ENCODE data around the gene MACROD2. TPM values are rescaled to one million over a fixed set of nuclear protein-coding genes. Genes with fewer than 3 reads are reported as not detected.

The MACROD2 gene
- total and polyA plus RNA-seq, 2 donors (not counting 1 experiment from before 2014, with no cell fraction given), result 5.3 to 6.7 TPM

DNA sequence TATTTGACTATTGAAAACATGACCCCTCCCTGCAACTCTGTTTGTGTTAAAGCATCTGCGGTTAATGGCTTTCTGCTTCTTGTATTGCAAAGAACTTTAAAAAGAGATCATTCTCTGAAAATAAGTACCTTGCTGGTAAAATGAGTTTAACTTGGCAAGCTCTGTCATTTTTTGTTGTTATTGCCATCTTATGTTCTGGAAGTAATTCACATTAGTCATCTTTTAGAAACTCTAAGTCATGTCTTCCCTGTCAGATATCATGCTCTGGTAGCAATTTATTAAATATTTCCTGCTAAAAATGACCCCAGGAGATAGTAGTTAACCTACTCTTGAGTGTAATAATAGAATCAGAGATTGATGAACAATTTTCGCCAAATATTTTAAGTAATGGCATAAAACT lies 1687.4 kb downstream of the MACROD2 start:
- Mint-ChIP-seq H3K4me3 (no peak overlapping the region), H3K27ac (no peak overlapping the region), H3K27me3 (peaks cover 3% of the 10 kb centered on the region), H3K4me1 (no peaks in the 10 kb centered on the region), H3K9me3 (ENCODE audit: insufficient read depth) (no peaks in the 10 kb centered on the region)
- Histone ChIP-seq H3K4me3 (ENCODE audit: control extremely low read depth in 1 of 5, extremely low read depth in 1 of 5, insufficient read depth in 1 of 5, low read depth in 2 of 5, low read length in 4 of 5) (no peak overlapping the region), H3K79me2 (ENCODE audit: control insufficient read depth, insufficient read depth, low read length) (no peaks in the 10 kb centered on the region), H4K20me1 (ENCODE audit: control insufficient read depth, insufficient read depth, low read length, poor library complexity, severe bottlenecking) (no peaks in the 10 kb centered on the region), H3K27ac (ENCODE audit: low read length in 2 of 2) (no peak overlapping the region), H3K9ac (ENCODE audit: low read length) (no peak overlapping the region), H2AFZ (ENCODE audit: insufficient read depth, low read depth, low read length, poor library complexity, severe bottlenecking) (no peak overlapping the region), H3K4me2 (replicated peaks; ENCODE audit: low read depth, low read length, poor library complexity, severe bottlenecking) (no peak overlapping the region), H3K36me3 (replicated peaks in 1 of 2; ENCODE audit: control extremely low read depth in 1 of 2, control insufficient read depth in 1 of 2, extremely low read depth in 1 of 2, insufficient read depth in 2 of 2, low read length in 1 of 2) (no peaks in the 10 kb centered on the region), H3K9me3 (ENCODE audit: control extremely low read depth in 1 of 3, control insufficient read depth in 2 of 3, insufficient read depth in 1 of 3, low read length in 2 of 3) (no peaks in the 10 kb centered on the region), H3K4me1 (ENCODE audit: control insufficient read depth in 2 of 2, insufficient read depth in 2 of 2, low read length in 2 of 2) (no peaks in the 10 kb centered on the region), H3K27me3 (replicated peaks in 1 of 4; ENCODE audit: control extremely low read depth in 1 of 4, control insufficient read depth in 3 of 4, insufficient read depth in 4 of 4, low read length in 3 of 4) (peaks cover 0 to 7% (median 0%) of the 10 kb centered on the region in 4 experiments)
- no CpG with 5 or more reads among the region's 2 CpGs for WGBS (ENCODE audit: insufficient coverage)
- intact Hi-C loops (cut with micrococcal nuclease), result no loop called here
- ChIA-PET POLR2A (no interaction called here), CTCF (no interaction called here)
- TF ChIP-seq EZH2 (IDR thresholded peaks at IDR 0.05; ENCODE audit: borderline replicate concordance, insufficient read depth, low read depth, low read length, poor library complexity, severe bottlenecking) (no peak), CTCF (IDR thresholded peaks at IDR 0.05) (no peak)
- DNase-seq (no peak), ATAC-seq (ENCODE audit: low read depth) (no peak)

DNA sequence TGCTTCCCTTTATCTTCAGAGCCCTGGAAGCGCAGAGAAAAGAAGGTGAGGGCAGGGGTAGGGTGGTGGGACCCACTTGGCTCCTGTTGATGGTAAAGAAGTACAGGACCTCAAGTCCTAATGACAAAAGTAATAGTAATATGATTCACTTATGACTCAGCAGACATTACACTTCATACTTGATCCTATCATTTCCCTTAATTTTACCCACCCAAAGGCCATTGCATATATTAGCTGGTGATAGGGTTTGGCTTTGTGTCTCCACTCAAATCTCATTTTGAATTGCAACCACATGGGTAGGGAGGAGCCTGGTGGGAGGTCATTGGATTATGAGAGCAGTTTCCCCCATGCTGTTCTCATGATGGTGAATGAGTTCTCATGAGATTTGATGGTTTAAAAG lies 1697.3 kb downstream of the MACROD2 start:
- Histone ChIP-seq H2AFZ (ENCODE audit: insufficient read depth, low read depth, low read length, poor library complexity, severe bottlenecking) (no peak overlapping the region), H3K4me3 (ENCODE audit: control extremely low read depth in 1 of 5, extremely low read depth in 1 of 5, insufficient read depth in 1 of 5, low read depth in 2 of 5, low read length in 4 of 5) (no peak overlapping the region), H3K36me3 (replicated peaks in 1 of 2; ENCODE audit: control extremely low read depth in 1 of 2, control insufficient read depth in 1 of 2, extremely low read depth in 1 of 2, insufficient read depth in 2 of 2, low read length in 1 of 2) (no peaks in the 10 kb centered on the region), H3K4me1 (ENCODE audit: control insufficient read depth in 2 of 2, insufficient read depth in 2 of 2, low read length in 2 of 2) (no peaks in the 10 kb centered on the region), H3K9ac (ENCODE audit: low read length) (no peak overlapping the region), H3K79me2 (ENCODE audit: control insufficient read depth, insufficient read depth, low read length) (no peaks in the 10 kb centered on the region), H3K27ac (ENCODE audit: low read length in 2 of 2) (no peak overlapping the region), H4K20me1 (ENCODE audit: control insufficient read depth, insufficient read depth, low read length, poor library complexity, severe bottlenecking) (no peaks in the 10 kb centered on the region), H3K4me2 (replicated peaks; ENCODE audit: low read depth, low read length, poor library complexity, severe bottlenecking) (no peak overlapping the region), H3K9me3 (ENCODE audit: control extremely low read depth in 1 of 3, control insufficient read depth in 2 of 3, insufficient read depth in 1 of 3, low read length in 2 of 3) (peaks cover 0 to 2% (median 0%) of the 10 kb centered on the region in 3 donors), H3K27me3 (replicated peaks in 1 of 4; ENCODE audit: control extremely low read depth in 1 of 4, control insufficient read depth in 3 of 4, insufficient read depth in 4 of 4, low read length in 3 of 4) (no peaks in the 10 kb centered on the region)
- intact Hi-C loops (cut with micrococcal nuclease), result no loop called here
- H3K27ac Mint-ChIP-seq, result no peak overlapping the region
- ChIA-PET POLR2A (no interaction called here), CTCF (no interaction called here)
- no peak overlapping the region for H3K4me3 Mint-ChIP-seq
- ATAC-seq (ENCODE audit: low read depth) (no peak), DNase-seq (no peak)
- no peaks in the 10 kb centered on the region for H3K27me3 Mint-ChIP-seq
- no CpG with 5 or more reads among the region's 1 CpG for WGBS (ENCODE audit: insufficient coverage)
- H3K4me1 Mint-ChIP-seq, result no peaks in the 10 kb centered on the region
- TF ChIP-seq CTCF (IDR thresholded peaks at IDR 0.05), result no peak
- no peak for TF ChIP-seq EZH2 (IDR thresholded peaks at IDR 0.05; ENCODE audit: borderline replicate concordance, insufficient read depth, low read depth, low read length, poor library complexity, severe bottlenecking)
- peaks cover 11% of the 10 kb centered on the region for H3K9me3 Mint-ChIP-seq (ENCODE audit: insufficient read depth)
